ENCODE results near the gene JMJD1C.
"Not testable (repeated sequence)": the region's sequence is repeated elsewhere in the genome, so short reads cannot be mapped to it uniquely, and the experiment has no call there.

DNA sequence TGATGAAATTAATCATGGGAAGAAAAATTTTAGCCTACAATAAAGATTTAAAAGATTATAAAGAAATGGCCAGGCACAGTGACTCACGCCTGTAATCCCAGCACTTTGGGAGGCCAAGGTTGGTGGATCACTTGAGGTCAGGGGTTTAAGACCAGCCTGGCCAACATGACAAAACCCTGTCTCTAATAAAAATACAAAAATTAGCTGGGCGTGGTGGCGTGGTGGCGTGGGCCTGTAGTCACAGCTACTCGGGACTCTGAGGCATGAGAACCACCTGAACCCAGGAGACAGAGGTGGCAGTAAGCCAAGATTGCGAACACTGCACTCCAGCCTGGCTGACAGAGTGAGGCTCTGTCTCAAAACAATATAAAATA, 26.5 kb upstream of the JMJD1C start:
- TF ChIP-seq, protein P1, sequence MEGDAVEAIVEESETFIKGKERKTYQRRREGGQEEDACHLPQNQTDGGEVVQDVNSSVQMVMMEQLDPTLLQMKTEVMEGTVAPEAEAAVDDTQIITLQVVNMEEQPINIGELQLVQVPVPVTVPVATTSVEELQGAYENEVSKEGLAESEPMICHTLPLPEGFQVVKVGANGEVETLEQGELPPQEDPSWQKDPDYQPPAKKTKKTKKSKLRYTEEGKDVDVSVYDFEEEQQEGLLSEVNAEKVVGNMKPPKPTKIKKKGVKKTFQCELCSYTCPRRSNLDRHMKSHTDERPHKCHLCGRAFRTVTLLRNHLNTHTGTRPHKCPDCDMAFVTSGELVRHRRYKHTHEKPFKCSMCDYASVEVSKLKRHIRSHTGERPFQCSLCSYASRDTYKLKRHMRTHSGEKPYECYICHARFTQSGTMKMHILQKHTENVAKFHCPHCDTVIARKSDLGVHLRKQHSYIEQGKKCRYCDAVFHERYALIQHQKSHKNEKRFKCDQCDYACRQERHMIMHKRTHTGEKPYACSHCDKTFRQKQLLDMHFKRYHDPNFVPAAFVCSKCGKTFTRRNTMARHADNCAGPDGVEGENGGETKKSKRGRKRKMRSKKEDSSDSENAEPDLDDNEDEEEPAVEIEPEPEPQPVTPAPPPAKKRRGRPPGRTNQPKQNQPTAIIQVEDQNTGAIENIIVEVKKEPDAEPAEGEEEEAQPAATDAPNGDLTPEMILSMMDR (IDR thresholded peaks at IDR 0.05; ENCODE audit: low read depth, low read length) = not testable (repeated sequence)
- TF ChIP-seq EZH2phosphoT487 (IDR thresholded peaks at IDR 0.05; ENCODE audit: low read depth) = not testable (repeated sequence)
